Suprapubic skin (tissue), 4 donors: ENCODE measurements around the gene SF3B5.

Source experiments
- CTCF ChIP-seq, 2 donors: fragments of 200-600 bp in 1 of 2; fragments of 450-650 bp in 1 of 2; sonication (generic) in 1 of 2; IDR thresholded peaks; one replicate each; pipeline ENCODE4 v1.5.1; 2016 to 2019; ENCODE audit warnings: antibody characterized with exemption in 2 of 2, mild to moderate bottlenecking in 1 of 2, moderate library complexity in 1 of 2
- EP300 ChIP-seq: sonication (generic); formaldehyde crosslinking; IDR thresholded peaks from one replicate; pipeline ENCODE4 v1.6.1; 2017; ENCODE audit warnings: antibody characterized with exemption
- POLR2A ChIP-seq, 2 donors: fragments of 450-650 bp; IDR thresholded peaks; one replicate each; pipeline ENCODE4 v1.6.1; 2017; ENCODE audit warnings: antibody characterized with exemption in 2 of 2, mild to moderate bottlenecking in 2 of 2, moderate library complexity in 2 of 2
- POLR2AphosphoS5 ChIP-seq, 3 donors: sonication (generic); formaldehyde crosslinking; IDR thresholded peaks; one replicate each; pipeline ENCODE4 v1.6.1; 2017; ENCODE audit warnings: antibody characterized with exemption in 3 of 3

- TF ChIP-seq POLR2A (IDR thresholded peaks at IDR 0.05) (no peak), CTCF (IDR thresholded peaks at IDR 0.05) (no peak), POLR2AphosphoS5 (IDR thresholded peaks at IDR 0.05) (no peak), EP300 (no peak)
Observed at GRCh38 chr6:144113366-144113765, 18.0 kb upstream of the SF3B5 start.
